Kidney epithelial cell (primary cell): Measurements from ENCODE around the gene ENTHD1. TPM values are rescaled to one million over a fixed set of nuclear protein-coding genes. Genes with fewer than 3 reads are reported as not detected.

Source experiments
- DNase-seq: peaks from one replicate; pipeline ENCODE4 v3.0.0-alpha.2; 2010; ENCODE audit warnings: low read depth
- H3K27me3 ChIP-seq: 2 replicates; pipeline ENCODE4 v1.6.0; 2011; ENCODE audit warnings: low read length; ENCODE audit not compliant: control insufficient read depth, insufficient read depth
- H3K36me3 ChIP-seq: 2 replicates; pipeline ENCODE4 v1.5.1; 2011; ENCODE audit warnings: low read length; ENCODE audit not compliant: control insufficient read depth, insufficient read depth
- H3K4me3 ChIP-seq: 2 replicates; pipeline ENCODE4 v1.5.1; 2011; ENCODE audit warnings: low read depth, mild to moderate bottlenecking, control low read depth, low read length
- total RNA-seq: library from RNA; depleted of rRNA; stranded (reverse); fragments of >200 nt; gene quantifications from 2 replicates; pipeline ENCODE4 v1.2.3, GENCODE V29; 2015
- TF ChIP-seq, protein P1 (sequence below): IDR thresholded peaks from 2 replicates; pipeline ENCODE4 v1.5.1; 2011; ENCODE audit warnings: mild to moderate bottlenecking, moderate library complexity, low read length, control low read depth, inconsistent platforms; ENCODE audit not compliant: insufficient read depth, poor library complexity, severe bottlenecking

ENTHD1 gene
- total RNA-seq, 1 donor from 2014 or later: not detected

DNA sequence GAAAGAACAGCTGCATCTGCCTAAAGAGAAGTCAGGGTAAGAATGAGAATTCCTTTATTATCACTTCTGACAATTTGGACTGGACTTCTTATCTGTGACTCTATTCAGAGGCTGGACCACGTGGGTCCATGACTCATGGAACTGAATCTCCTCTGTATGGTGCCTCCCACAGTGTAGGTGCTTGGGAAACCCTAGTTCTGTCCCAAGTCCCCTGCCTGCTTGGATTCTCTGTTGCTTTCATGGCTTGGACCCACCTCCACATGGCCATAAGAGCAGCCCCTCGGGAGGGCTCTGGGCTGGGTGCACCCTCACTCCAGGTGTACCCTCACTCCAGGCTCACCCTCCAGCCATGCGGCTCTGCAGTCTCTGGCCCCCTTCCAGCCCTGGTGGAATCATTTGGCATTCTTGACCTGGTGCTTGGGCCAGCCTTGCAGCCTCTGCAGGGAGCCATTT, 169.6 kb downstream of the ENTHD1 start:
- TF ChIP-seq, protein P1, sequence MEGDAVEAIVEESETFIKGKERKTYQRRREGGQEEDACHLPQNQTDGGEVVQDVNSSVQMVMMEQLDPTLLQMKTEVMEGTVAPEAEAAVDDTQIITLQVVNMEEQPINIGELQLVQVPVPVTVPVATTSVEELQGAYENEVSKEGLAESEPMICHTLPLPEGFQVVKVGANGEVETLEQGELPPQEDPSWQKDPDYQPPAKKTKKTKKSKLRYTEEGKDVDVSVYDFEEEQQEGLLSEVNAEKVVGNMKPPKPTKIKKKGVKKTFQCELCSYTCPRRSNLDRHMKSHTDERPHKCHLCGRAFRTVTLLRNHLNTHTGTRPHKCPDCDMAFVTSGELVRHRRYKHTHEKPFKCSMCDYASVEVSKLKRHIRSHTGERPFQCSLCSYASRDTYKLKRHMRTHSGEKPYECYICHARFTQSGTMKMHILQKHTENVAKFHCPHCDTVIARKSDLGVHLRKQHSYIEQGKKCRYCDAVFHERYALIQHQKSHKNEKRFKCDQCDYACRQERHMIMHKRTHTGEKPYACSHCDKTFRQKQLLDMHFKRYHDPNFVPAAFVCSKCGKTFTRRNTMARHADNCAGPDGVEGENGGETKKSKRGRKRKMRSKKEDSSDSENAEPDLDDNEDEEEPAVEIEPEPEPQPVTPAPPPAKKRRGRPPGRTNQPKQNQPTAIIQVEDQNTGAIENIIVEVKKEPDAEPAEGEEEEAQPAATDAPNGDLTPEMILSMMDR: no peak
- Histone ChIP-seq H3K4me3 (no peak overlapping the region), H3K27me3 (peaks cover 15% of the 10 kb centered on the region), H3K36me3 (no peaks in the 10 kb centered on the region)
- DNase-seq: no peak

DNA sequence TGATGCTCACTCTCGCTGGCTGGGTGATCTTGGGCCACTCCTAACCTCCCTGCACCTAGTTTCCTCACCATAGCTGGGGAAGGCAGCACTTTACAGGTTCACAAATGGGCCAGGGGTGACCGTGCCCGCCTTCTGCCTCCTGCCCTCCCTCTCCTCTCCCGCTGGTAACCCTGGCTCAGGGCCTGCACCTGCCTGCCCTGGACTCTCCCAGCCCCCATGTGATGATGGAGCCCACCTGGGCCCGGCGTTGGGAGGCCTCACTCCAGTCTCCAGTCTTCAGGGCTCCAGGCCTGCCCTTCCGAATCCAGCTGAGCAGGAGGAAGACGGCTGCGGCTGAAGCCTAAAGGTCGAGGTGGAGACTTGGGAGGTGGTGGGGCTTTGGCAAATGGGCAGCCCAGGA, 170.1 kb downstream of the ENTHD1 start:
- DNase-seq: no peak
- H3K4me3 ChIP-seq: no peak overlapping the region
- TF ChIP-seq, protein P1: no peak
- peaks cover 15% of the 10 kb centered on the region for H3K27me3 ChIP-seq
- H3K36me3 ChIP-seq: no peaks in the 10 kb centered on the region

DNA sequence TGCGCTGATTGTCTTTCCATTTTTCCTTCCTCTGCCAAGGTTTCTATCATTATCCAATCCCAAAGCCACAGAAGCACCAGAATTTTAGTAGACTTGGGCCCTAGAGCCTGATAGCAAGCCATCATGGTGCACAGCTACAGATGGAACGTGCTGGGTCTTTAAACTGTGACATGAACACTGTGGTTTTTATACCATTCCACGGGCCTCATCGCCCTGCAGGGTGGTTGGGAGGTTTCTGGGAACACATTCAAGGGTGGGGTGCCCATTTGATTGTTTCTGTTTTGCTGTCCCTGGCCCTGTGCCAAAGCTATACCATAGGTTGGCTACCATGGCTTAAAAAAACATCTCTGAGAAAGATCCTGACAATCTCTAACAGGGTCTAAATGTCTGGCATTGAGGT, 171.1 kb downstream of the ENTHD1 start:
- H3K27me3 ChIP-seq: peaks cover 15% of the 10 kb centered on the region

GRCh38 chr22:39722032-39722325, 171.6 kb downstream of the ENTHD1 start:
- no peak for DNase-seq
- peaks cover 11% of the 10 kb centered on the region for H3K27me3 ChIP-seq
- TF ChIP-seq, protein P1: no peak

More for the DNA sequence above, 171.1 kb downstream of the ENTHD1 start:
- no peak for DNase-seq
- H3K4me3 ChIP-seq: no peak overlapping the region
- no peaks in the 10 kb centered on the region for H3K36me3 ChIP-seq
- TF ChIP-seq, protein P1: no peak

DNA sequence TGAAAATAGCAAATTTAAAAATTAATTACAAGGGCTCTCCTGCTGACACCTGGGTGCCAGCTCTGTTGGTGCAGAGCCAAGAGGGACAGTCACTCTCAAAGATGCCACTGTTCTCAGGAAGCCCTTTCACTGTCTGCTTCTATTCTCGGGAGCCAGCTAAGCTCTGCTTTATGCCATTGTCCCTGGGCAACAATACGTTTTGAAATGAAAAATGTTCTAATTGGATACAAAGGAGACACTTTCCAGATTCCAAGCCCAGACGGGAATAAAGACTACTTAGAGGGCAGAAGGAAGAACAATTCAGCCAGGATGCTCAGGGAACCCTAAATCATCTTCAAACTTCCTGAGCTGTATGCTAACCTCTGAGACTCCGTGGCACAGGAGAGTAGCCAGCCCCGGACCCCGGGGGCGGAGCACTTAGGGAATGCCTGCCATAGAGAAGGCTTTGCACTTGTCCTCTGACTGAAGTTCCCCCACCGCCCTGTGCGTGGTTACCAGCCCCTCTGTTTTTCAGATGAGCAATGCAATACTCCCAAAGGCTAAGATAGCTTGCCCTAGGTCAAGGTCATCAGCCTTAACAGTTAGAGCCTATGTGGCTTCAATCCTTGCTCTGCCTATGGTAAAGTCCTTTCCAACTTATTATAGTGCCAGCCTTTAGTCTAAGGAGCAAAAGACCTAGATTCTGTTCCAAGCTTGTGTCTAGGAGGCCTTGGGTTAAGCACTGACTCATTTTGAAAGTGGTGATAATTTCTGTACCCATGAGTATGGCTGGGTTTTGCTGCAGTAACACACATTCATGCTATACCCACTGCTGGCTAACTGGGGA, 172.1 kb downstream of the ENTHD1 start:
- no peak for DNase-seq
- Histone ChIP-seq H3K27me3 (peaks cover 5% of the 10 kb centered on the region), H3K4me3 (no peak overlapping the region), H3K36me3 (no peaks in the 10 kb centered on the region)
- TF ChIP-seq, protein P1: no peak

More at GRCh38 chr22:39722032-39722325, 171.6 kb downstream of the ENTHD1 start:
- no peak overlapping the region for H3K4me3 ChIP-seq
- no peaks in the 10 kb centered on the region for H3K36me3 ChIP-seq
